Cardiac muscle cell (in vitro differentiated cells and primary cell): Measurements from ENCODE around the gene DYNC2H1. TPM values are rescaled to one million over a fixed set of nuclear protein-coding genes. Genes with fewer than 3 reads are reported as not detected.

Experiments
- DNase-seq, 2 donors: peaks; one replicate each; pipeline versions ENCODE4 v3.0.0 to v3.0.0-alpha.2; 2010 to 2017; ENCODE audit warnings: low read depth in 1 of 2, low spot score in 1 of 2
- H3K27ac ChIP-seq: fragments of 200-600 bp; sonication (generic); 2 replicates; pipeline ENCODE4 v1.5.1; 2016
- H3K27me3 ChIP-seq: fragments of 200-600 bp; sonication (generic); 2 replicates; pipeline ENCODE4 v1.6.0; 2016; ENCODE audit warnings: control low read depth
- H3K36me3 ChIP-seq: fragments of 200-600 bp; sonication (generic); 2 replicates; pipeline ENCODE4 v1.5.1; 2016; ENCODE audit warnings: control low read depth
- H3K4me1 ChIP-seq: fragments of 200-600 bp; sonication (generic); 2 replicates; pipeline ENCODE4 v1.8.1; 2017; ENCODE audit warnings: low read depth, mild to moderate bottlenecking, mixed run types
- H3K4me3 ChIP-seq: fragments of 200-600 bp; sonication (generic); 2 replicates; pipeline ENCODE4 v1.5.1; 2016; ENCODE audit warnings: mild to moderate bottlenecking
- H3K9me3 ChIP-seq: fragments of 200-600 bp; sonication (generic); 2 replicates; pipeline ENCODE4 v1.5.1; 2017; ENCODE audit warnings: low read depth, mild to moderate bottlenecking, control low read depth
- polyA plus RNA-seq: library from polyadenylated mRNA; unstranded; fragments of >200 nt; fragmentation: Nextera tagmentation; extraction: Ambion mirVana; gene quantifications from 2 replicates; pipeline ENCODE4 v1.2.1, GENCODE V29; 2016
- total RNA-seq: library from RNA; depleted of rRNA; stranded (reverse); fragments of >200 nt; gene quantifications from 2 replicates; pipeline ENCODE4 v1.2.3, GENCODE V29; 2016
- TF ChIP-seq, protein P1 (sequence below): IDR thresholded peaks from 2 replicates; pipeline ENCODE4 v1.5.1; 2012; ENCODE audit warnings: low read depth, mild to moderate bottlenecking, low read length

Gene DYNC2H1
- total and polyA plus RNA-seq, 2 experiments from 2014 or later = 3.4 to 10.5 TPM

DNA sequence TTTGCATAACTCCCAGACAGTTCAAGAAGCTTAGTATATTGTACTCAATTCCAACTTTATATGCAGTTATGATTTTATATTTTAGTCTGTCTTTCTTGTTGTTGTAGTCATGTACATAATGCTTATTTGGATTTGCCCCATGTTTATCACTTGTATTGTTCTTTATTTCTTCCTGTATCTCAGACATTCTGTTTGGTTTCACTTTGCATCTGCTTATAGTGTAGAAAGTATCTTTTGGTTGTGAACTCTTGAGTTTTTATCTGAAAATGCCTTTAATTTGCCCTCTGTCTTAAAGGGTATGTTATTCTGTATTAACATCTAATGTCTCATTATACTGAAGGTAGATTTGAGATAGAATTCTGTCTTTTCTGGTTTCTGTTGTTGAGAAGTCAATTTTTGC, 275.4 kb downstream of the DYNC2H1 start:
- H3K9me3 ChIP-seq = no peaks in the 10 kb centered on the region
- H3K27ac ChIP-seq = no peak overlapping the region
- TF ChIP-seq, protein P1, sequence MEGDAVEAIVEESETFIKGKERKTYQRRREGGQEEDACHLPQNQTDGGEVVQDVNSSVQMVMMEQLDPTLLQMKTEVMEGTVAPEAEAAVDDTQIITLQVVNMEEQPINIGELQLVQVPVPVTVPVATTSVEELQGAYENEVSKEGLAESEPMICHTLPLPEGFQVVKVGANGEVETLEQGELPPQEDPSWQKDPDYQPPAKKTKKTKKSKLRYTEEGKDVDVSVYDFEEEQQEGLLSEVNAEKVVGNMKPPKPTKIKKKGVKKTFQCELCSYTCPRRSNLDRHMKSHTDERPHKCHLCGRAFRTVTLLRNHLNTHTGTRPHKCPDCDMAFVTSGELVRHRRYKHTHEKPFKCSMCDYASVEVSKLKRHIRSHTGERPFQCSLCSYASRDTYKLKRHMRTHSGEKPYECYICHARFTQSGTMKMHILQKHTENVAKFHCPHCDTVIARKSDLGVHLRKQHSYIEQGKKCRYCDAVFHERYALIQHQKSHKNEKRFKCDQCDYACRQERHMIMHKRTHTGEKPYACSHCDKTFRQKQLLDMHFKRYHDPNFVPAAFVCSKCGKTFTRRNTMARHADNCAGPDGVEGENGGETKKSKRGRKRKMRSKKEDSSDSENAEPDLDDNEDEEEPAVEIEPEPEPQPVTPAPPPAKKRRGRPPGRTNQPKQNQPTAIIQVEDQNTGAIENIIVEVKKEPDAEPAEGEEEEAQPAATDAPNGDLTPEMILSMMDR = no peak
- no peaks in the 10 kb centered on the region for H3K36me3 ChIP-seq
- no peaks in the 10 kb centered on the region for H3K4me1 ChIP-seq
- peak in 1 of 2 donors; percentile 21 for DNase-seq
- no peak overlapping the region for H3K4me3 ChIP-seq
- H3K27me3 ChIP-seq = no peaks in the 10 kb centered on the region

DNA sequence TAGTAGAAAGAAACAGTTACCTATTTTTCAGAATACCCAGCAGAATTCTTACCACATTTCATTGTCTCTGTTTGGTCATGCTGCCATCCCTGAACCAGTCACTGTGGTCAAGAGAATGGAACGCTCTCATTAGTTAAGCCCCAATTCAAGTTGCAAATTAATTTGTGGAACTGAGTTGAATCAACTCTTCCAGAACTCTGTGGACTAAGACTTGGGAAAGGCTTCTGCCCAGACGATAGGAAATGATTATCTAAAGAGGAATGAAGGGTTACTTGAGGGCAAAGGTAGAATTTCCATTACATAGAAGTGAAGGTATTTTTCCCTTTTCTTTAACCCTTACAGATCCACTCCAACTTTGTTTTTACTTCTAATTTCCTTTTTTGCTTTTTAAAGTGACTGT, 286.4 kb downstream of the DYNC2H1 start:
- Histone ChIP-seq H3K9me3 (no peaks in the 10 kb centered on the region), H3K4me1 (no peaks in the 10 kb centered on the region), H3K27ac (no peak overlapping the region), H3K4me3 (no peak overlapping the region), H3K27me3 (no peaks in the 10 kb centered on the region), H3K36me3 (no peaks in the 10 kb centered on the region)
- TF ChIP-seq, protein P1 = no peak
- peak in 1 of 2 donors; percentile 20 for DNase-seq

DNA sequence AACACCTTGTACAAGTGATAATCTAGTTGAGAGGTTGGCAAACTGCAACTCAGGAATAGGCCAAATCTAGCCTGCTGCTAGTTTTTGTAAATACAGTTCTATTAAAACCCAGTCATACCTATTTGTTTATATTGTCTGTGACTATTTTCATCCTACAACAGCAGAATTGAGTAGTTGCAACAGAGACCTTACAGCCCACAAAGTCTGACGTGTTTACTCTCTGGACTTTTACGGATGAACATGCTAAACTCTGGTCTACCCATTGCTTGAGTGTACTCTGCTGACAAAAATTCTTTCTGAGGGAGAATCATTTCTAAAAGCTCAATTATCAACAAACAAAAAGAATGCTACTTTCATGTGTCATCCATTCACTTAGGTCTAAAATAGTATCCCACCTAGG, 287.0 kb downstream of the DYNC2H1 start:
- H3K27ac ChIP-seq = no peak overlapping the region
- DNase-seq = no peak
- TF ChIP-seq, protein P1 = no peak

DNA sequence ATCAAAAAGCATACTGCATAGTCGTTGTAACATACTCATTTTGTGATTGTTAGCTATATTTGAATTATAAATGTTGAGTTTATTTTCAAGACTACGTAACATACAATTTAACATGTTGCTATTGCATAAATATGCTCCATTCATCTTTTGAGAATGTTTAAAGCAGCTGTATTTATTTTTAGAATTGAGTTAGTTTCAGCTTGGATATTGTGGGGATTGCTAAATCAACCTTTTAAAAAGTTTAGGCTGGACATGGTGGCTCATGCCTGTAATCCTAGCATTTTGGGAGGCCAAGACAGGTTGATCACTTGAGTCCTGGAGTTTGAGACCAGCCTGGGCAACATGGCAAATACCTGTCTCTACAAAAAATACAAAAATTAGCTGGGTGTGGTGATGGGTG, 288.1 kb downstream of the DYNC2H1 start:
- Histone ChIP-seq H3K4me1 (no peaks in the 10 kb centered on the region), H3K36me3 (no peaks in the 10 kb centered on the region), H3K9me3 (no peaks in the 10 kb centered on the region), H3K4me3 (no peak overlapping the region), H3K27me3 (no peaks in the 10 kb centered on the region), H3K27ac (no peak overlapping the region)
- TF ChIP-seq, protein P1 = no peak
- DNase-seq = no peak

More for the DNA sequence above, 287.0 kb downstream of the DYNC2H1 start:
- Histone ChIP-seq H3K27me3 (no peaks in the 10 kb centered on the region), H3K36me3 (no peaks in the 10 kb centered on the region), H3K9me3 (no peaks in the 10 kb centered on the region), H3K4me1 (no peaks in the 10 kb centered on the region), H3K4me3 (no peak overlapping the region)

DNA sequence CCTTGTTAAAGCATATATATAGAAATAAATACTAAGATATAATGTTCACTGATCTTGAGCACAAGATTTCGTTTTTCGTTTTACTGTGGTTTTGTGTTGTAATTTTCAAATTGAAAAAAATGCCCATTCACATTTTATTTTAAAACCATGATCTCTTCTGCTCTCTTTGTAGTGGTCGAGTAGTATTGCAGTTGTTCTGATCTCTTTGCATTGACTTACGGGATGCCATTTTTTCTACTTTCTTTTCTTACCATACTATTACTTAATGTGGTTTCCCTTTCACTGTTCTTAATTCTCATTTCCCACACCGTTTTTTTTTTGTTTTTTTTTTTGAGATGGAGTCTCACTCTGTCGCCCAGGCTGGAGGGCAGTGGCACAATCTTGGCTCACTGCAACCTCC, 289.6 kb downstream of the DYNC2H1 start:
- DNase-seq = no peak
- no peak overlapping the region for H3K4me3 ChIP-seq
- TF ChIP-seq, protein P1 = no peak
- H3K9me3 ChIP-seq = no peaks in the 10 kb centered on the region
- no peaks in the 10 kb centered on the region for H3K27me3 ChIP-seq
- H3K4me1 ChIP-seq = no peaks in the 10 kb centered on the region
- H3K36me3 ChIP-seq = no peaks in the 10 kb centered on the region
- no peak overlapping the region for H3K27ac ChIP-seq

DNA sequence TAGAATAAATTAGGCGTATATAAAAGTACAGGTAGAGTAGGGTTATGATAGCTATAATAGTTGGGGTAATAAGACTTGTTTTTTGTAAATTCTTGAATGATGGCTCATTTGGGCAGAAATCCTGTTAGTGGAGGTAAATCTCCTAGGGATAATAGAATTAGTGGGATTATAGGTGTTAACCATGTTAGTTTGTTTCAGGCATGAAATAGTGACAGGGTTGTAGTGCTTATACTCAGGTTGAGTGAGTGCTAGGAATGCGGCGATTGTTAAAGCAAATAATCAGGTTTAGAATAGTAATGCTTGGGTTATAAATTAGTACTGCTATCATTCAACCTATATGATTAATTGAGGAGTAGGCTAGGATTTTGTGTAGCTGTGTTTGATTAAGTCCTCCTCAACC, 297.1 kb downstream of the DYNC2H1 start:
- Histone ChIP-seq H3K4me1 (no peaks in the 10 kb centered on the region), H3K27ac (no peak overlapping the region), H3K27me3 (no peaks in the 10 kb centered on the region), H3K9me3 (no peaks in the 10 kb centered on the region), H3K36me3 (no peaks in the 10 kb centered on the region), H3K4me3 (no peak overlapping the region)
- TF ChIP-seq, protein P1 = no peak
- DNase-seq = no peak
